ENCODE measurements around the gene CTNNBL1.
"Not testable (repeated sequence)": the region's sequence is repeated elsewhere in the genome, so short reads cannot be mapped to it uniquely, and the experiment has no call there.

The CTNNBL1 gene

DNA sequence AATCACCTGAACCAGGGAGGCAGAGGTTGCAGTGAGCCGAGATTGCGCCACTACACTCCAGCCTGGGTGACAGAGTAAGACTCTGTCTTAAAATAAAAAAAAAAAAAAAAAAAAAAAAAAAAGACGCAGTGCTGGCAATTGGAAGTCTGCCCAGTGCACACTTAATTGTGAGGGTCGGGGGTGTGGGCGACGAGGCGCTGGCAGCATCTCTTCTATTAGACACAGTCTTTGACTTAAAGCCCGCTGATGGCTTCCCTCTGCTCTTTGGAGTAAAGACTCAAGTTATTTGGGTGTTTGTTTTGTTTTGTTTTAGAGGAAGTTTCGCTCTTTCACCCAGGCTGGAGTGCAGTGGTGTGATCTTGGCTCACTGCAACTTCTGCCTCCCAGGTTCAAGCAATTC is 10.7 kb upstream of the CTNNBL1 start:
- not testable (repeated sequence) for H3K14ac ChIP-seq (ENCODE audit: low read length in 2 of 2); H3K18ac ChIP-seq (ENCODE audit: low read depth in 1 of 2, low read length in 2 of 2); H2BK5ac ChIP-seq (ENCODE audit: low read depth, low read length, poor library complexity, severe bottlenecking); H3K79me1 ChIP-seq (replicated peaks; ENCODE audit: low read length, poor library complexity, severe bottlenecking); H3K4me3 ChIP-seq (ENCODE audit: insufficient read depth in 1 of 2, low read depth in 1 of 2, low read length in 2 of 2); H2BK12ac ChIP-seq (ENCODE audit: low read length in 2 of 2); H3K9ac ChIP-seq (ENCODE audit: low read length); H2BK120ac ChIP-seq (ENCODE audit: low read depth, low read length); H3K4ac ChIP-seq (ENCODE audit: low read depth in 1 of 2, low read length in 2 of 2); H4K91ac ChIP-seq (ENCODE audit: low read length); H2BK15ac ChIP-seq (ENCODE audit: low read depth, poor library complexity, severe bottlenecking); H4K8ac ChIP-seq (ENCODE audit: low read length); H3K27ac ChIP-seq (ENCODE audit: low read length, poor library complexity, severe bottlenecking); H3K4me2 ChIP-seq (ENCODE audit: low read length, poor library complexity, severe bottlenecking); H3K23ac ChIP-seq (ENCODE audit: low read length in 2 of 2); H3K4me1 ChIP-seq (ENCODE audit: control insufficient read depth, insufficient read depth, low read depth, low read length); DNase-seq; H3K36me3 ChIP-seq (ENCODE audit: control insufficient read depth in 1 of 2, insufficient read depth in 2 of 2, low read depth in 1 of 2, low read length in 2 of 2); H2AK5ac ChIP-seq (ENCODE audit: low read length, severe bottlenecking); H3K9me3 ChIP-seq (ENCODE audit: control insufficient read depth, low read length); H2AFZ ChIP-seq (ENCODE audit: low read depth, low read length)
- H3K27me3 ChIP-seq (ENCODE audit: control insufficient read depth in 1 of 2, insufficient read depth in 1 of 2, low read length in 2 of 2) = peaks cover 7 to 26% of the 10 kb centered on the region in 2 experiments
- WGBS = 76% methylated on average over 7 of the region's 9 CpGs

DNA sequence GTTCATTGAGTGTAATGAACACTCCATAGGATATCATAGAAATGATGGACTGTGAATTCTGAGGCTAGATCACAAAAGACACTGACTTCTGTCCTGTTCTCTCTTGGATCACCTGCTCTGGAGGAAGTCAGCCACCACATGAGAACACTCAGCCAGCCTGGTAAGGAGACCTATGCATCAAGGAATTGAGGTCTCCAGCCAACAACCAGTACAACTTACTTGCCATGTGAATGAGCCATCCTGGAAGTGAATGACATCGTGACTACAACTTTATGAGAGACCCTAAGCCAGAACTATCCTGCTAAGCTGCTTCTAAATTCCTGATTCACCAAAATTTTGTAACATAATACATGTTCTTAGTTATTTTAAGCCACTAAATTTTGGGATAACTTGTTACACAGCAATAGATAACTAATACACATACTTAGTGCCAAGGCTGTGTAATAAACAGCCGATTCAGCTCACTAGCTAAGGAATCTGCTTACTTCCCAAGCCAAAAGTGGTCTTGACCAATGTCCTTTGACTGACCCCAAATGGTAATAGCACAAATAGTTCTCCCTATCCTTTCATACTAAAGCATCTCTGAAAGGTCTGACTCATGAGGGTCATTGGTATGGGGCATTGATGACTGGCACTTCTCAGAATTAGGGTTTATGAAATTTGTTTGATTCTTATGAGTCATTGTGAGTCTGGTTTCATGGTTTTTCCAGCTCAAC is 6.9 kb upstream of the CTNNBL1 start:
- Histone ChIP-seq H3K23ac (ENCODE audit: low read length in 2 of 2) (no peak overlapping the region), H4K91ac (ENCODE audit: low read length) (no peak overlapping the region), H3K27ac (ENCODE audit: low read length, poor library complexity, severe bottlenecking) (no peak overlapping the region), H3K14ac (ENCODE audit: low read length in 2 of 2) (no peak overlapping the region), H3K79me1 (replicated peaks; ENCODE audit: low read length, poor library complexity, severe bottlenecking) (no peaks in the 10 kb centered on the region), H2BK5ac (ENCODE audit: low read depth, low read length, poor library complexity, severe bottlenecking) (no peak overlapping the region), H3K4me3 (ENCODE audit: insufficient read depth in 1 of 2, low read depth in 1 of 2, low read length in 2 of 2) (no peak overlapping the region), H4K8ac (ENCODE audit: low read length) (no peak overlapping the region), H3K18ac (ENCODE audit: low read depth in 1 of 2, low read length in 2 of 2) (no peak overlapping the region), H2AK5ac (ENCODE audit: low read length, severe bottlenecking) (no peak overlapping the region), H2BK12ac (ENCODE audit: low read length in 2 of 2) (no peak overlapping the region), H2BK15ac (ENCODE audit: low read depth, poor library complexity, severe bottlenecking) (no peak overlapping the region), H2BK120ac (ENCODE audit: low read depth, low read length) (no peak overlapping the region), H3K4me2 (ENCODE audit: low read length, poor library complexity, severe bottlenecking) (no peak overlapping the region), H3K27me3 (ENCODE audit: control insufficient read depth in 1 of 2, insufficient read depth in 1 of 2, low read length in 2 of 2) (peaks cover 0 to 42% of the 10 kb centered on the region in 2 experiments), H2AFZ (ENCODE audit: low read depth, low read length) (no peak overlapping the region), H3K36me3 (ENCODE audit: control insufficient read depth in 1 of 2, insufficient read depth in 2 of 2, low read depth in 1 of 2, low read length in 2 of 2) (no peaks in the 10 kb centered on the region), H3K4ac (ENCODE audit: low read depth in 1 of 2, low read length in 2 of 2) (no peak overlapping the region), H3K9ac (ENCODE audit: low read length) (no peak overlapping the region), H3K4me1 (ENCODE audit: control insufficient read depth, insufficient read depth, low read depth, low read length) (no peaks in the 10 kb centered on the region), H3K9me3 (ENCODE audit: control insufficient read depth, low read length) (peaks cover 8% of the 10 kb centered on the region)
- WGBS = 93% methylated on average over 2 of the region's 2 CpGs
- DNase-seq = no peak

DNA sequence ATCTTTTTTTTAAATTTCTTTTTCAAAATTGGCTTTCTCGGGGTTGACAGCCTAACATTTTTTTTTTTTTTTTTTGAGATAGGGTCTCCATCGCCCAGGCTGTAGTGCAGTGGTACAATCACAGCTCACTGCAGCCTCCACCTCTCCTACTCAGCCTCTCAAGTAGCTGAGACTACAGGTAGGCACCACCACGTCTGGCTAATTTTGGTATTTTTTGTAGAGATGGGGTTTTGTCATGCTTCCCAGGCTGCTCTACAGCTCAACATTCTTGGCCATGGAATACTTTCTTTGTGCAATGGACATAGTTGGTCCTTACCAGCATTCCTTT is 6.4 kb upstream of the CTNNBL1 start:
- H2BK12ac ChIP-seq (ENCODE audit: low read length in 2 of 2) = no peak overlapping the region

DNA sequence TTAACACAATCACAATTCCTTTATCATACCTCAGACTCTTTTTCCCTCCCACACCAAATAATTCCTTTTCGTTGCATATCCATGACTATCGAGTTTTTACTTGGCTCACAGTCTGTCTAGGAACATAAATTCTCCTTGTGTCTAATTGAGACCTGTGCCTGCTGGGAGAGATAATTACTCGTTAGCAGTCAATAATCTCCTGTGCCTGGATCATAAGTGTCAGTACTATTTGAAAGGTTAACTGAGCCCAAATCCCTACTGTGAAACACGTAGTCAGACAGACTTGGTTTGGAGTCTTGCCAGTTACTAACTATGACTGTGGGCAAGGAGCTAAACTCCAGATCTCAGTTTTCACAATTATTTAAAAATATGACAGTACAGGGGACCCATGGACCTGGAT is 5.7 kb upstream of the CTNNBL1 start:
- 76% methylated on average over 4 of the region's 4 CpGs for WGBS
- no peak overlapping the region for H2BK5ac ChIP-seq (ENCODE audit: low read depth, low read length, poor library complexity, severe bottlenecking)
- H2AFZ ChIP-seq (ENCODE audit: low read depth, low read length) = no peak overlapping the region
- H3K9ac ChIP-seq (ENCODE audit: low read length) = no peak overlapping the region
- no peak overlapping the region for H3K14ac ChIP-seq (ENCODE audit: low read length in 2 of 2)
- H4K91ac ChIP-seq (ENCODE audit: low read length) = no peak overlapping the region
- DNase-seq = no peak
- H2BK120ac ChIP-seq (ENCODE audit: low read depth, low read length) = no peak overlapping the region
- no peak overlapping the region for H4K8ac ChIP-seq (ENCODE audit: low read length)
- peaks cover 8% of the 10 kb centered on the region for H3K9me3 ChIP-seq (ENCODE audit: control insufficient read depth, low read length)
- no peaks in the 10 kb centered on the region for H3K79me1 ChIP-seq (replicated peaks; ENCODE audit: low read length, poor library complexity, severe bottlenecking)
- H3K23ac ChIP-seq (ENCODE audit: low read length in 2 of 2) = no peak overlapping the region
- no peaks in the 10 kb centered on the region for H3K36me3 ChIP-seq (ENCODE audit: control insufficient read depth in 1 of 2, insufficient read depth in 2 of 2, low read depth in 1 of 2, low read length in 2 of 2)
- peaks cover 0 to 40% of the 10 kb centered on the region in 2 experiments for H3K27me3 ChIP-seq (ENCODE audit: control insufficient read depth in 1 of 2, insufficient read depth in 1 of 2, low read length in 2 of 2)
- H2BK12ac ChIP-seq (ENCODE audit: low read length in 2 of 2) = no peak overlapping the region
- H2BK15ac ChIP-seq (ENCODE audit: low read depth, poor library complexity, severe bottlenecking) = no peak overlapping the region
- H3K4ac ChIP-seq (ENCODE audit: low read depth in 1 of 2, low read length in 2 of 2) = no peak overlapping the region
- H3K4me1 ChIP-seq (ENCODE audit: control insufficient read depth, insufficient read depth, low read depth, low read length) = no peaks in the 10 kb centered on the region
- H3K18ac ChIP-seq (ENCODE audit: low read depth in 1 of 2, low read length in 2 of 2) = no peak overlapping the region
- H3K4me3 ChIP-seq (ENCODE audit: insufficient read depth in 1 of 2, low read depth in 1 of 2, low read length in 2 of 2) = no peak overlapping the region
- no peak overlapping the region for H3K4me2 ChIP-seq (ENCODE audit: low read length, poor library complexity, severe bottlenecking)
- no peak overlapping the region for H2AK5ac ChIP-seq (ENCODE audit: low read length, severe bottlenecking)
- H3K27ac ChIP-seq (ENCODE audit: low read length, poor library complexity, severe bottlenecking) = no peak overlapping the region

More for the DNA sequence above, 6.4 kb upstream of the CTNNBL1 start:
- no peak for DNase-seq
- peaks cover 0 to 40% of the 10 kb centered on the region in 2 experiments for H3K27me3 ChIP-seq (ENCODE audit: control insufficient read depth in 1 of 2, insufficient read depth in 1 of 2, low read length in 2 of 2)
- peaks cover 8% of the 10 kb centered on the region for H3K9me3 ChIP-seq (ENCODE audit: control insufficient read depth, low read length)
- H2BK120ac ChIP-seq (ENCODE audit: low read depth, low read length) = no peak overlapping the region
- no peaks in the 10 kb centered on the region for H3K36me3 ChIP-seq (ENCODE audit: control insufficient read depth in 1 of 2, insufficient read depth in 2 of 2, low read depth in 1 of 2, low read length in 2 of 2)
- H3K4me3 ChIP-seq (ENCODE audit: insufficient read depth in 1 of 2, low read depth in 1 of 2, low read length in 2 of 2) = no peak overlapping the region
- no peak overlapping the region for H2AK5ac ChIP-seq (ENCODE audit: low read length, severe bottlenecking)
- H3K4me2 ChIP-seq (ENCODE audit: low read length, poor library complexity, severe bottlenecking) = no peak overlapping the region
- no peak overlapping the region for H3K27ac ChIP-seq (ENCODE audit: low read length, poor library complexity, severe bottlenecking)
- no peak overlapping the region for H2BK15ac ChIP-seq (ENCODE audit: low read depth, poor library complexity, severe bottlenecking)
- no peak overlapping the region for H2AFZ ChIP-seq (ENCODE audit: low read depth, low read length)
- H3K9ac ChIP-seq (ENCODE audit: low read length) = no peak overlapping the region
- no peaks in the 10 kb centered on the region for H3K79me1 ChIP-seq (replicated peaks; ENCODE audit: low read length, poor library complexity, severe bottlenecking)
- H3K4ac ChIP-seq (ENCODE audit: low read depth in 1 of 2, low read length in 2 of 2) = no peak overlapping the region
- H4K91ac ChIP-seq (ENCODE audit: low read length) = no peak overlapping the region
- H4K8ac ChIP-seq (ENCODE audit: low read length) = no peak overlapping the region
- H3K4me1 ChIP-seq (ENCODE audit: control insufficient read depth, insufficient read depth, low read depth, low read length) = no peaks in the 10 kb centered on the region
- H2BK5ac ChIP-seq (ENCODE audit: low read depth, low read length, poor library complexity, severe bottlenecking) = no peak overlapping the region
- H3K18ac ChIP-seq (ENCODE audit: low read depth in 1 of 2, low read length in 2 of 2) = no peak overlapping the region
- H3K23ac ChIP-seq (ENCODE audit: low read length in 2 of 2) = no peak overlapping the region
- 83% methylated on average over 2 of the region's 3 CpGs for WGBS
- H3K14ac ChIP-seq (ENCODE audit: low read length in 2 of 2) = no peak overlapping the region

Measured in mesenchymal stem cell (in vitro differentiated cells and primary cell).